PC-3 (cell line): Measurements from ENCODE around the gene ABCA8.

Experiments used
- CTCF ChIP-seq: fragments of 300-600 bp; sonication (generic); conservative IDR thresholded peaks from 2 replicates; pipeline ENCODE4 v1.5.1; 2017; ENCODE audit warnings: antibody characterized with exemption, low read depth, mild to moderate bottlenecking, low read length
- EZH2 ChIP-seq: fragments of 300-600 bp; sonication (generic); IDR thresholded peaks from one replicate; pipeline ENCODE4 v1.6.1; 2017; ENCODE audit warnings: antibody characterized with exemption, mild to moderate bottlenecking, low read length; ENCODE audit not compliant: unreplicated experiment

DNA sequence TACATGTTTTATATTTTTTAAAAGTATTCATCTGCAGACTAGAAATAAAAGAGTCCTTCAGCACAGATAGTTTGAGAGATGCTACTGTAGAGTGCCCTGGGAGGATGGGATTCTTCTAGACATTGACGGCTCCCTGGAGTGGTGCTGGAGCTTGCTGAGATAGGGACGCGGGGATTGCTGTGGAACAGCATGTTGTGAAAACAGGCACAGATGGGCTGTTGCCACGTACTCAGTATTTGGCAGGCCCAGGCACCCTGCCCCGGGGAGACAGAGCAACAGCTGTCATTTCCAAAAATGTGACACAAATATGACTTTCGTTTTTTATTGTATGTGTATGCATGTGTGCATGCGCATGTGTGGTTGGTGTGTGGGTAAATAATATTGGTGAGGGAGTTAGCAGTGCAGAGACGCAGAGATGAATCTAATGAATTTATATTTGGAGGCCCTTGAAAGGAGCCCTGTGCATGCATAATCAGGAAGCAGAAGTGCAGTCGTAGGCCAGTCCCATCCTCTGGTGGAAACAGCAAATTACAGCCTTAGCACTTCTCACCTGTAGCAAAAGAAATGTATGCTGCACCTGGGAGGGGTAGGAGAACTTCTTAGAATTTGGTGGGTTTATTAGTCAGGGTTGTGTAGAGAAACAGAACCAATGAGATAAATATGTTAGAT, 6.2 kb upstream of the ABCA8 start:
- TF ChIP-seq EZH2 (no peak), CTCF (no peak)
